ENCODE data around the gene ARHGAP33. TPM values are rescaled to one million over a fixed set of nuclear protein-coding genes. Genes with fewer than 3 reads are reported as not detected.

ARHGAP33 gene
- total RNA-seq, 1 experiment from 2014 or later = 18.3 TPM

- H3K4me1 ChIP-seq = no peaks in the 10 kb centered on the region
- Mint-ChIP-seq H3K27ac (ENCODE audit: unreplicated experiment) (no peak overlapping the region), H3K4me3 (ENCODE audit: unreplicated experiment) (no peak overlapping the region), H3K9me3 (ENCODE audit: unreplicated experiment) (no peaks in the 10 kb centered on the region), H3K27me3 (ENCODE audit: insufficient read depth, unreplicated experiment) (peaks cover 5% of the 10 kb centered on the region), H3K4me1 (ENCODE audit: low read depth, unreplicated experiment) (no peaks in the 10 kb centered on the region), H3K36me3 (ENCODE audit: insufficient read depth, unreplicated experiment) (peaks cover 5% of the 10 kb centered on the region)
- no peak for TF ChIP-seq CTCF (IDR thresholded peaks at IDR 0.05; ENCODE audit: insufficient read depth in 1 of 2, low read depth in 1 of 2, low read length in 1 of 2, severe bottlenecking in 1 of 2, unreplicated experiment in 1 of 2)
- no peak for DNase-seq
- CTCF ChIA-PET = interaction anchor here (0.6 kb wide), 1 partner anchor 24 kb away, joined by 5 read pairs; no protein-coding TSS in a partner anchor
- H3K9me3 ChIP-seq = no peaks in the 10 kb centered on the region
- no TSS peak for BruUV-seq (replicated peaks)
- H3K4me3 ChIP-seq (ENCODE audit: low read depth, low read length) = no peak overlapping the region
- H3K27me3 ChIP-seq (replicated peaks; ENCODE audit: control insufficient read depth, insufficient read depth, low read length) = no peaks in the 10 kb centered on the region
- POLR2A ChIA-PET = no interaction called here
- no peaks in the 10 kb centered on the region for H3K36me3 ChIP-seq (ENCODE audit: control insufficient read depth, insufficient read depth, low read length)
- intact Hi-C loops (cut with micrococcal nuclease; ENCODE audit: unreplicated experiment) = no loop called here
Observed at GRCh38 chr19:35789978-35790944, 14.9 kb downstream of the ARHGAP33 start.

- Histone ChIP-seq H3K27me3 (replicated peaks; ENCODE audit: control insufficient read depth, insufficient read depth, low read length) (no peaks in the 10 kb centered on the region), H3K4me1 (no peaks in the 10 kb centered on the region), H3K9me3 (no peaks in the 10 kb centered on the region), H3K4me3 (ENCODE audit: low read depth, low read length) (no peak overlapping the region), H3K36me3 (ENCODE audit: control insufficient read depth, insufficient read depth, low read length) (no peaks in the 10 kb centered on the region)
- Mint-ChIP-seq H3K4me1 (ENCODE audit: low read depth, unreplicated experiment) (no peaks in the 10 kb centered on the region), H3K36me3 (ENCODE audit: insufficient read depth, unreplicated experiment) (peaks cover 5% of the 10 kb centered on the region), H3K9me3 (ENCODE audit: unreplicated experiment) (no peaks in the 10 kb centered on the region), H3K27me3 (ENCODE audit: insufficient read depth, unreplicated experiment) (peaks cover 5% of the 10 kb centered on the region), H3K4me3 (ENCODE audit: unreplicated experiment) (no peak overlapping the region), H3K27ac (ENCODE audit: unreplicated experiment) (no peak overlapping the region)
- peak in 1 of 2 experiments; percentile 32 for DNase-seq
- TF ChIP-seq CTCF (IDR thresholded peaks at IDR 0.05; ENCODE audit: insufficient read depth in 1 of 2, low read depth in 1 of 2, low read length in 1 of 2, severe bottlenecking in 1 of 2, unreplicated experiment in 1 of 2) = peak in 1 of 2 experiments; percentile 10
- BruUV-seq (replicated peaks) = no TSS peak
- POLR2A ChIA-PET = no interaction called here
- intact Hi-C loops (cut with micrococcal nuclease; ENCODE audit: unreplicated experiment) = no loop called here
- CTCF ChIA-PET = no interaction called here
Observed at GRCh38 chr19:35790981-35791813, 15.8 kb downstream of the ARHGAP33 start.

- CTCF ChIA-PET = no interaction called here
Observed at GRCh38 chr19:35791814-35792279, 16.5 kb downstream of the ARHGAP33 start.

More at GRCh38 chr19:35791814-35792279, 16.5 kb downstream of the ARHGAP33 start:
- no peaks in the 10 kb centered on the region for H3K36me3 ChIP-seq (ENCODE audit: control insufficient read depth, insufficient read depth, low read length)
- Mint-ChIP-seq H3K27ac (ENCODE audit: unreplicated experiment) (no peak overlapping the region), H3K4me3 (ENCODE audit: unreplicated experiment) (no peak overlapping the region), H3K9me3 (ENCODE audit: unreplicated experiment) (no peaks in the 10 kb centered on the region), H3K36me3 (ENCODE audit: insufficient read depth, unreplicated experiment) (peaks cover 5% of the 10 kb centered on the region), H3K4me1 (ENCODE audit: low read depth, unreplicated experiment) (no peaks in the 10 kb centered on the region), H3K27me3 (ENCODE audit: insufficient read depth, unreplicated experiment) (peaks cover 5% of the 10 kb centered on the region)
- H3K4me1 ChIP-seq = no peaks in the 10 kb centered on the region
- BruUV-seq (replicated peaks) = no TSS peak
- POLR2A ChIA-PET = no interaction called here
- H3K4me3 ChIP-seq (ENCODE audit: low read depth, low read length) = no peak overlapping the region
- intact Hi-C loops (cut with micrococcal nuclease; ENCODE audit: unreplicated experiment) = no loop called here
- TF ChIP-seq CTCF (IDR thresholded peaks at IDR 0.05; ENCODE audit: insufficient read depth in 1 of 2, low read depth in 1 of 2, low read length in 1 of 2, severe bottlenecking in 1 of 2, unreplicated experiment in 1 of 2) = no peak
- H3K27me3 ChIP-seq (replicated peaks; ENCODE audit: control insufficient read depth, insufficient read depth, low read length) = no peaks in the 10 kb centered on the region
- DNase-seq = no peak
- H3K9me3 ChIP-seq = no peaks in the 10 kb centered on the region

Data from Caco-2 (cell line).